Prostate gland (tissue), 2 donors: Measurements from ENCODE around the gene DDX47.

Source experiments
- POLR2A ChIP-seq: fragments of 450-650 bp; IDR thresholded peaks from one replicate; pipeline ENCODE4 v1.6.1; 2016; ENCODE audit warnings: antibody characterized with exemption, mild to moderate bottlenecking
- POLR2AphosphoS5 ChIP-seq: sonication (generic); formaldehyde crosslinking; IDR thresholded peaks from one replicate; pipeline ENCODE4 v1.6.1; 2017; ENCODE audit warnings: antibody characterized with exemption
- TF ChIP-seq, protein P1 (sequence below), 4 experiments: fragments of 200-600 bp in 2 of 4; fragments of 450-650 bp in 2 of 4; sonication (generic) in 2 of 4; IDR thresholded peaks; 1 replicate in 3 of 4; 2 replicates in 1 of 4; pipeline ENCODE4 v1.5.1; 2016 to 2019; ENCODE audit warnings: antibody characterized with exemption in 4 of 4, mild to moderate bottlenecking in 2 of 4, moderate library complexity in 2 of 4

GRCh38 chr12:12810553-12811021 is 2.6 kb upstream of the DDX47 start:
- TF ChIP-seq POLR2A (no peak), POLR2AphosphoS5 (no peak)
- TF ChIP-seq, protein P1, sequence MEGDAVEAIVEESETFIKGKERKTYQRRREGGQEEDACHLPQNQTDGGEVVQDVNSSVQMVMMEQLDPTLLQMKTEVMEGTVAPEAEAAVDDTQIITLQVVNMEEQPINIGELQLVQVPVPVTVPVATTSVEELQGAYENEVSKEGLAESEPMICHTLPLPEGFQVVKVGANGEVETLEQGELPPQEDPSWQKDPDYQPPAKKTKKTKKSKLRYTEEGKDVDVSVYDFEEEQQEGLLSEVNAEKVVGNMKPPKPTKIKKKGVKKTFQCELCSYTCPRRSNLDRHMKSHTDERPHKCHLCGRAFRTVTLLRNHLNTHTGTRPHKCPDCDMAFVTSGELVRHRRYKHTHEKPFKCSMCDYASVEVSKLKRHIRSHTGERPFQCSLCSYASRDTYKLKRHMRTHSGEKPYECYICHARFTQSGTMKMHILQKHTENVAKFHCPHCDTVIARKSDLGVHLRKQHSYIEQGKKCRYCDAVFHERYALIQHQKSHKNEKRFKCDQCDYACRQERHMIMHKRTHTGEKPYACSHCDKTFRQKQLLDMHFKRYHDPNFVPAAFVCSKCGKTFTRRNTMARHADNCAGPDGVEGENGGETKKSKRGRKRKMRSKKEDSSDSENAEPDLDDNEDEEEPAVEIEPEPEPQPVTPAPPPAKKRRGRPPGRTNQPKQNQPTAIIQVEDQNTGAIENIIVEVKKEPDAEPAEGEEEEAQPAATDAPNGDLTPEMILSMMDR (IDR thresholded peaks at IDR 0.05), result no peak
